ENCODE data around the gene UXT.

Gene UXT

GRCh38 chrX:47648376-47648775 is 10.6 kb downstream of the UXT start:
- ATAC-seq, result no peak

- no peak for ATAC-seq
Observed at GRCh38 chrX:47646636-47647035, 12.3 kb downstream of the UXT start.

- no peak for ATAC-seq
Observed at GRCh38 chrX:47645530-47645929, 13.4 kb downstream of the UXT start.

- no peak for ATAC-seq
Observed at GRCh38 chrX:47644557-47645091, 14.4 kb downstream of the UXT start.

GRCh38 chrX:47643926-47644325 is 15.1 kb downstream of the UXT start:
- no peak for ATAC-seq

- ATAC-seq, result no peak
Observed at GRCh38 chrX:47638816-47639215, 20.2 kb downstream of the UXT start.

- peak; percentile 80 to 83 for ATAC-seq
Observed at GRCh38 chrX:47637546-47638195, 21.3 kb downstream of the UXT start.

- ATAC-seq, result peak; percentile 15 to 64
Observed at GRCh38 chrX:47634871-47635575, 24.0 kb downstream of the UXT start.

- ATAC-seq, result no peak
Observed at GRCh38 chrX:47633689-47634590, 25.0 kb downstream of the UXT start.

- ATAC-seq, result no peak
Observed at GRCh38 chrX:47632666-47633065, 26.3 kb downstream of the UXT start.

- ATAC-seq, result no peak
Observed at GRCh38 chrX:47631676-47632075, 27.3 kb downstream of the UXT start.

GRCh38 chrX:47629419-47630200 is 29.4 kb downstream of the UXT start, which contains the start of gene CFP:
CFP (minus strand) TSS chrX:47629930; CDS start chrX:47629844, 86 bp downstream.
- ATAC-seq, result peak in 1 of 2 donors; percentile 63

- ATAC-seq, result peak in 1 of 2 donors; percentile 17
Observed at GRCh38 chrX:47628982-47629381, 30.0 kb downstream of the UXT start.

GRCh38 chrX:47625365-47625764 is 33.6 kb downstream of the UXT start:
- ATAC-seq, result no peak

- peak; percentile 55 to 72 for ATAC-seq
Observed at GRCh38 chrX:47623540-47624027, 35.4 kb downstream of the UXT start.

GRCh38 chrX:47621851-47622250 is 37.1 kb downstream of the UXT start:
- ATAC-seq, result no peak

GRCh38 chrX:47620303-47620685 is 38.7 kb downstream of the UXT start:
- no peak for ATAC-seq

- peak; percentile 79 to 83 for ATAC-seq
Observed at GRCh38 chrX:47619486-47620302, 39.3 kb downstream of the UXT start, which contains the start of gene SYN1. SYN1 (minus strand) TSS chrX:47619857; CDS start chrX:47619728, 129 bp downstream.

- ATAC-seq, result no peak
Observed at GRCh38 chrX:47618923-47619485, 40.0 kb downstream of the UXT start.

GRCh38 chrX:47614618-47615017 is 44.4 kb downstream of the UXT start:
- ATAC-seq, result no peak

GRCh38 chrX:47613082-47613481 is 45.9 kb downstream of the UXT start:
- ATAC-seq, result no peak

All from activated CD4-positive, CD25-positive, alpha-beta regulatory T cell treated with anti-CD3 and anti-CD28 coated beads, Interleukin-2, amount 50 U/mL, for 24 hours (primary cell).